ENCODE data around the gene PAQR7.

- no peak for TF ChIP-seq CTCF (IDR thresholded peaks at IDR 0.05)
- no peak for TF ChIP-seq POLR2A (IDR thresholded peaks at IDR 0.05)
Observed at GRCh38 chr1:25899792-25900191, 24.3 kb upstream of the PAQR7 start.
